H7 (cell line): ENCODE data around the gene GPHN. TPM values are rescaled to one million over a fixed set of nuclear protein-coding genes. Genes with fewer than 3 reads are reported as not detected.

Experiments
- DNase-seq: peaks from one replicate; pipeline ENCODE4 v3.0.0; 2012
- H3K27me3 ChIP-seq: 2 replicates; pipeline ENCODE4 v1.6.0; 2011; ENCODE audit warnings: mild to moderate bottlenecking, low read length; ENCODE audit not compliant: control insufficient read depth, insufficient read depth
- H3K36me3 ChIP-seq: replicated peaks from 2 replicates; pipeline ENCODE4 v1.5.1; 2011; ENCODE audit warnings: low read length; ENCODE audit not compliant: control insufficient read depth, insufficient read depth
- H3K4me3 ChIP-seq: 2 replicates; pipeline ENCODE4 v1.5.1; 2011; ENCODE audit warnings: low read depth, mild to moderate bottlenecking, control low read depth, low read length, moderate library complexity; ENCODE audit not compliant: insufficient read depth
- total RNA-seq: library from RNA; depleted of rRNA; stranded (reverse); fragments of >200 nt; shearing (Covaris generic); gene quantifications from 2 replicates; pipeline ENCODE4 v1.2.3, GENCODE V29; 2014

GPHN gene
- total RNA-seq, 1 experiment from 2014 or later: 14.2 TPM

GRCh38 chr14:66881596-66881995 is 373.6 kb downstream of the GPHN start:
- no peak overlapping the region for H3K4me3 ChIP-seq
- no peak for DNase-seq
- H3K36me3 ChIP-seq: no peaks in the 10 kb centered on the region
- no peaks in the 10 kb centered on the region for H3K27me3 ChIP-seq

- no peak for DNase-seq
- no peak overlapping the region for H3K4me3 ChIP-seq
- H3K36me3 ChIP-seq: no peaks in the 10 kb centered on the region
Measured at GRCh38 chr14:66884149-66884548, 376.2 kb downstream of the GPHN start.

DNA sequence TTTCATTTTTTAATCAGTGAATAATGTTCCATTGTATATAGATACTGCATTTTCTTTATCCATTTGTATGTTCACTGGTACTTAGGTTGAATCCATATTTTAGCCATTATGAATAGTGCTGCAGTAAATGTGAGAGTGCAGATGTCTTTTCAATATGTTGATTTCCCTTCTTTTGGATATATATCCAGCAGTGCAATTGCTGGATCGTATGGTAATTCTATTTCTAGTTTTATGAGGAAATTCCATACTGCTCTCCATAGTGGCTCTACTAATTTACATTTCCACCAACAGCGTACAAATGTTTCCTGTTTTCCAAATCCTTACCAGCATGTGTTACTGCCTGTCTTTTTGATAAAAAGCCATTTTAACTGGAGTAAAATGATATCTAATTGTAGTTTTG is 392.8 kb downstream of the GPHN start:
- H3K4me3 ChIP-seq: no peak overlapping the region
- H3K27me3 ChIP-seq: no peaks in the 10 kb centered on the region
- DNase-seq: no peak
- no peaks in the 10 kb centered on the region for H3K36me3 ChIP-seq

More at GRCh38 chr14:66884149-66884548, 376.2 kb downstream of the GPHN start:
- no peaks in the 10 kb centered on the region for H3K27me3 ChIP-seq

- no peak overlapping the region for H3K4me3 ChIP-seq
- H3K36me3 ChIP-seq: no peaks in the 10 kb centered on the region
- DNase-seq: no peak
- no peaks in the 10 kb centered on the region for H3K27me3 ChIP-seq
Measured at GRCh38 chr14:66910311-66910840, 402.4 kb downstream of the GPHN start.

DNA sequence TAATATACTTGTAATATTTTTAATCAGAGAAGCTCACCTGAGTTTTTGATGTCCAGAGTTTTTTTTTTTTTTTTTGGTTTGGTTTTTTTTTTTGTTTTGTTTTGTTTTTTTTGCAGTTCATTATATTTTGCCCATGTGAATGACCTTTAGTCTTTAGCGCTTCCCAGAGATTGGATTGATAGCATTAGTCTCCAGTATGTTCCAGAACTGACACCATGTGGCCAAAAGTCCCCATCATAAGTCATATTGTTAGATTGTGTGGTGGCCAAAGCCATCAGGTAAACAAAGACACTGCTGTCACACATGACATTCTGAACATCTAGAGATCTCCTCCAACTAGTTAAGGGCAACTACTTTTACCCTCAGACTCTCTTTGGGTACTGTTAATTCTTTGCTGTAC is 408.5 kb downstream of the GPHN start:
- Histone ChIP-seq H3K27me3 (no peaks in the 10 kb centered on the region), H3K36me3 (no peaks in the 10 kb centered on the region), H3K4me3 (no peak overlapping the region)
- DNase-seq: no peak

DNA sequence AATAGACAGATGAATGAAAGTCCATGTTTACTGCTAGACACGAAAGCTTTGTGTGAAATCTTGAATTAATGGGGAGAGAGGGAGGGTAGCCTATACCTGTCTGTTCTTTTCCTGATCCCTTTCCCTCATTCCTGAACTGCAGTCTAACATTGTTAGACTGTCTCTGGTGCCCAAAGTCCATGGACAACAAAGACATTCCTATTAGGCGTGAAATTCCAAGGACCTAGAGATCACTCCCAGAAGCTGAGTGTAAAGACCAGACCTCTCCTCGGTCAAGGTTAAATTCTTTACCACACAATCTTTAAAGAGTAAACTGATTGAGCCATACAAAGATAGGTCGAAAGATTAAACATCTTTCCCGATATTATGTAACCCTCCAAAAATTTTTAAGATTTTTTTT is 410.6 kb downstream of the GPHN start:
- DNase-seq: no peak
- Histone ChIP-seq H3K27me3 (no peaks in the 10 kb centered on the region), H3K4me3 (no peak overlapping the region), H3K36me3 (no peaks in the 10 kb centered on the region)

DNA sequence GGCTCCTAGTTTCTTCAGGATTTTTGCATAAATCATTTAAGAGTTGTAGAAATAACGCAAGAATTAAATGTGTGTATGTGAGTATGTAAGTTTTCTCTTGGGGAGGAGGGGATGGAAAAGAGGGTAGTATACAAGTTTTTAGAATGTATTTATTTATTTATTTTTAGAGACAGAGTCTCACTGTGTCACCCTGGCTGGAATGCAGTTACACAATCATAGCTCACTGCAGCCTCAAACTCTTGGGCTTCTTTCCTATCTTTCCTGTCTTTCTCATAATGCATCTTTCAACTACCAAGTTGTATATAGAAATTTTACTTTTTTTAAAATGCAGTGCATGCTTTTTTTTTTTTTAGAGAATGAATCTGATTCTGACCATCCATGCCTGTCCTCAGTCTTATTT is 412.2 kb downstream of the GPHN start:
- no peak for DNase-seq
- Histone ChIP-seq H3K27me3 (no peaks in the 10 kb centered on the region), H3K4me3 (no peak overlapping the region), H3K36me3 (no peaks in the 10 kb centered on the region)

DNA sequence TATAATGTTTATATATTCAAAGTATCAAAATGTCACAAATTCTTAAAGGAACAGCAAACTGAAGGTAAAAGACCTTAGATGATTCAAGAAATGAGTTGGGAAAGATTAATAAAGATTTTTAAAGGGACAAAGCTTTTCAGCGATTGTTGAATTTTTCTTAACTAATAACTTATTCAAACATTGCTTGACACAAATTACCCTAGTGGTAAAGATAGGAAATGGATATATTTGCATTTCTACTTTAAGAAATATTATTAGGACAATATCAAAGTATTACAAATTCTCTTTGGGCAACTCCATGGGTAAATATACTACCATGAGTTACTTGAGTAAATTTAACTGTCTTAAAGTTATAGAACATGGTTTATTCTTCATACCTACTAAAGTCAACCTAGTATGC is 415.3 kb downstream of the GPHN start:
- H3K27me3 ChIP-seq: no peaks in the 10 kb centered on the region
- no peaks in the 10 kb centered on the region for H3K36me3 ChIP-seq
- no peak overlapping the region for H3K4me3 ChIP-seq
- DNase-seq: no peak

DNA sequence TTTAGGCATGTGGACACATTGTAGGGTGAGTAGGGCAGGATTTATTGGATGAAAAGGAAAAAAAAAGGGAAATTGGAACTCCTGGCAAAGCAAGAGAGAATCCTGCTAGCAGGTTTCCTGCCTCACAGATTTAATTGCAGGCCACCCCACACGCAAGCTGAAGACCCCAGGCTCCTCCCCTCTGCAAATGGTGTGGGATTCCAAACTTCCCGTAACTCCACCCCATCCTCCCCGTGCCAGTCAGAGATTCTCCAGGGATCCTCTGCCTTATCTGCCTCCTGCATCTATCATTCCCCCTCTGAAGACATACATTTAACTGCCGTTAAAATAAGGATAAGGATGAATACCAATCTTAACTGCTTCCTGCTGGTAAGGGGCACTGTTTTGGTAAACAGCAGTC is 431.5 kb downstream of the GPHN start:
- Histone ChIP-seq H3K36me3 (no peaks in the 10 kb centered on the region), H3K4me3 (no peak overlapping the region)
- DNase-seq: no peak

DNA sequence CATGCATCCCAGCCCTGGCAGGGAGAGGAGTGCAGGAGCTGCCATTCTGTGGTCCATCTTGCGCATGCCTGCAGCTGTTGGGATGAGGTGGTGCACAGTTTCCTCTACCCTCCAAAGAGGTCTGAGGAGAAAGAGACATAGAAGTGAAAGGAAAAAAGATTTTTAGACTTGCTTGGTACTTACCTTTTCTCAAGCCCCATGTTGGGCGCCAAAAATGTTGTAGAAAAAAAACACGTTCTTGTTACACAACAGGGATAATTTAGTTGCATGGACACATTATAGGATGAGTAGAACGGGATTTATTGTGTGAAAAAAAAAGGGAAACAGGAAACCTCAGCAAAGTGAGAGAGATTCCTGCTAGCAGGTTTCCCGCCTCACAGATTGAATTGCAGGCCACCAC is 436.9 kb downstream of the GPHN start:
- DNase-seq: no peak
- no peaks in the 10 kb centered on the region for H3K27me3 ChIP-seq
- H3K4me3 ChIP-seq: no peak overlapping the region
- no peaks in the 10 kb centered on the region; the same call in 1 of the 2 replicates for H3K36me3 ChIP-seq

More for the DNA sequence above, 431.5 kb downstream of the GPHN start:
- H3K27me3 ChIP-seq: no peaks in the 10 kb centered on the region

GRCh38 chr14:66955159-66955558 is 447.2 kb downstream of the GPHN start:
- no peak for DNase-seq
- H3K36me3 ChIP-seq: no peaks in the 10 kb centered on the region
- no peak overlapping the region for H3K4me3 ChIP-seq
- H3K27me3 ChIP-seq: no peaks in the 10 kb centered on the region

DNA sequence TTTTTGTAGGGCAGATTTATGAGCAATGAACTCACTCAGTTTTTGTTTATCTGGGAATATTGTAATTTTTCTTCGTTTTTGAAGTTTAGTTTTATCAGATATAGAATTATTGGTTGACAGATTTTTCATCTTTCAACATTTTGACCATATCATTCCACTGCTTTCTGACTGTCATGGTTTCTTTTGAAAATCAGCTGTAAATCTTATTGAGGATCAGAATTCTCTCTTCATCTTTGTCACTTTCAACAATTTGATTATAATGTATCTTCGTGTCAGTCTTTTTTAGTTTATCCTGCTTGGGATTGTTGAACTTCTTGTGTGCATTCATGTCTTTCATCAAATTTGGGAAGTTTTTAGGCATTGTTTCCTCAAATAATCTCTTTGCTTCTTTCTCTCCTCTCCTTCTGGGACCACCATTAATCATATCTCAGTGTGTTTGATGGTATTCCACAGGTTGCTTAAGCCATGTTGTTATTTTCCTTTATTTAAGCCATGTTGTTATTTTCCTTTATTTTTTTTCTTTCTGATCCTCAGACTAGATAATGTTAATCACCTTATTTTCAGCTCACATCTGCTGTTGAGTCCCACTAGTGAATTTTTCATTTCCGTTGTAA is 451.6 kb downstream of the GPHN start:
- no peaks in the 10 kb centered on the region for H3K27me3 ChIP-seq
- no peak for DNase-seq
- H3K36me3 ChIP-seq: no peaks in the 10 kb centered on the region
- no peak overlapping the region for H3K4me3 ChIP-seq

- Histone ChIP-seq H3K36me3 (no peaks in the 10 kb centered on the region), H3K4me3 (no peak overlapping the region), H3K27me3 (no peaks in the 10 kb centered on the region)
- no peak for DNase-seq
Measured at GRCh38 chr14:66965831-66966230, 457.9 kb downstream of the GPHN start.

DNA sequence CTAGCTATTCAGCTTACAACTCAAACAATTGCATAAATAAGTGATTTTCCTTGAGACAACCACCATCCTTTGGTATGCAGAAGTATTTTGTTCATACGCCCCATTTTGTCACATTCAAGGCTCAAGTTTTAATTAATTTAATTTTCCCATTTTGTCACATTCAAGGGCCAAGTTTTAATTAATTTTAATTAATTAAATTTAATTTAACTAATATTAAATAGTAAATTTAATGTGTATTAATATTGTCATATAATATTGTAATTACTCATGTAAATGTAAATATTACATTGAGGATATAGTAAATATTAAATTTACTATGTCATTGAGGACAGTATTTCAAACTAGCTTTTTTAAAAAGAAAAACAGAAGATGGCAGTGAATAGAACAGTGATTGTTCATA is 464.5 kb downstream of the GPHN start:
- no peak for DNase-seq
- no peak overlapping the region for H3K4me3 ChIP-seq
- no peaks in the 10 kb centered on the region for H3K36me3 ChIP-seq
- H3K27me3 ChIP-seq: no peaks in the 10 kb centered on the region

- Histone ChIP-seq H3K36me3 (no peaks in the 10 kb centered on the region), H3K4me3 (no peak overlapping the region), H3K27me3 (no peaks in the 10 kb centered on the region)
- no peak for DNase-seq
Measured at GRCh38 chr14:66974397-66975025, 466.6 kb downstream of the GPHN start.
